Hypothalamus (tissue), 51 donors: ENCODE measurements around the gene AIP.
A peak's percentile ranks its signal among the peaks of the same experiment; 100 is the strongest.
"Not testable (repeated sequence)": the region's sequence is repeated elsewhere in the genome, so short reads cannot be mapped to it uniquely, and the experiment has no call there.

Experiments
- DNase-seq, 51 donors: peaks; one replicate each; lab custom pipeline; 2025; lab: John Stamatoyannopoulos, UW

AIP gene

DNA sequence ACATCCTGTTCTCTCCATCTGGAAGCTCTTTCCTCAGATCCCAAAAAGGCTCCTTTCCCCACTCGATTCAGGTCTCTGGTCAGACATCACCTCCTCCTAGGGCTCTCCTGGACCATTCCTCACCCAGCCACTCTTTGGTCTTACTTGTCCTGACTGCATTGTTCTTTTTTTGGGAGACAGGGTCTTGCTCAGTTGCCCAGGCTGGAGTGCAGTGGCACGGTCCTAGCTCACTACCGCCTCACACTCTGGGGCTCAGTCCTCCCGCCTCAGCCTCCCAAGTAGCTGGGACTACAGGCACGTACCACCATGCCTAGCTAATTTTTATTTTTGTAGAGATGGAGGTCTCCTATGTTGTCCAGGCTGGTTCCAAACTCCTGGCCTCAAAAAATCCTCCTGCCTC lies 37.3 kb upstream of the AIP start:
- no peak for DNase-seq

DNA sequence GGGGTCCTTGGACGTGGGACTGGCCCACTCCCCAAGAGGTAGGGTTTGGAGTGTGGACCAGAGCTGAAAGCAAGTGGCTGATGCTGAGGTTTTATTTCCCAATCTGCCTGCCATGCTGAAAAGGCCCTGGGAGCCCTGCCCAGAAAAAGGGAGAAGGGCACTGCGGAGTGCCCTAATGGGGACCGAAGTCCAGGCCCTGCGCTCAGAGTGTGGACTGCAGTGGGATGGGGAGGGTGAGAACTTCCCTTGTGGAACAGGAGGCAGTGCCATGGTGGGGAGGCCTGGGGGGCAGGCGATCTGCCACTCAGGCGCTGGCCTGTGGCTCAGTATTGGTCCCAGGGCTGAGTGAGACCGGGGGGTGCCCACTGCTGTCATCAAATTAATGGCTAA lies 34.6 kb upstream of the AIP start:
- no peak for DNase-seq

DNA sequence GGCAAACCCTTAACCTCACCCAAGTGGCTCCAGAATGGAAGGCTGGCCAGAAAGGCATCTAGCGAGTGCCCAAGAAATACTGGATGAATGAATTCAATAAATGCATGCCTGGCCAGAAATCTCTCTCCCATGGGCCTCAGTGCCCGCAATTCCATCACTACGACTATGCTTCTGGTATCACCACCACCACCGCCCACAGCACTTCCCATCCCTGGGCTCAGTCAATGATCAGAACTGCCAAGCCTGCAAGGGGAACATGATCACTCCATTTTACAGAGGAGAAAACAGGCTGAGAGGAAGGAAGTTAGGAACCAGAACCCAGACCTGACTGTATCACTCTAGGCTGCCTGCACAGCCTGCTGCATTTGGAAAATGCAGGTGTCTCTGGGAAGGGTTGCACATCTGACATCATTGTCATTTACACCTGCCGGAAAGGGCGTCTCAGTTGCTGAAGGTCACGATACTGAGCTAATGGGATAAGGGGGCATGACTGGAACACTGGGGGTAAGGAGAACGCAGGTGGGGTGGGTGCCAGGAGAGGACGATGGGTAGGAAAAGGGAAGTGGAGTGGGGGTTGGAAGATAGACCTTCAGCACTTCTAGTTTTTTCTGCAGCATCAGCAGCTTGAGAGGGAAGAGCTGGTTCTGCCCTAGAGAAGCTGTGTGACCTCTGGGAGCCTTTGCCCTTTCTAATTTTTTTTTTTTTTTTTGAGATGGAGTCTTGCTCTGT lies 33.5 kb upstream of the AIP start:
- no peak for DNase-seq

DNA sequence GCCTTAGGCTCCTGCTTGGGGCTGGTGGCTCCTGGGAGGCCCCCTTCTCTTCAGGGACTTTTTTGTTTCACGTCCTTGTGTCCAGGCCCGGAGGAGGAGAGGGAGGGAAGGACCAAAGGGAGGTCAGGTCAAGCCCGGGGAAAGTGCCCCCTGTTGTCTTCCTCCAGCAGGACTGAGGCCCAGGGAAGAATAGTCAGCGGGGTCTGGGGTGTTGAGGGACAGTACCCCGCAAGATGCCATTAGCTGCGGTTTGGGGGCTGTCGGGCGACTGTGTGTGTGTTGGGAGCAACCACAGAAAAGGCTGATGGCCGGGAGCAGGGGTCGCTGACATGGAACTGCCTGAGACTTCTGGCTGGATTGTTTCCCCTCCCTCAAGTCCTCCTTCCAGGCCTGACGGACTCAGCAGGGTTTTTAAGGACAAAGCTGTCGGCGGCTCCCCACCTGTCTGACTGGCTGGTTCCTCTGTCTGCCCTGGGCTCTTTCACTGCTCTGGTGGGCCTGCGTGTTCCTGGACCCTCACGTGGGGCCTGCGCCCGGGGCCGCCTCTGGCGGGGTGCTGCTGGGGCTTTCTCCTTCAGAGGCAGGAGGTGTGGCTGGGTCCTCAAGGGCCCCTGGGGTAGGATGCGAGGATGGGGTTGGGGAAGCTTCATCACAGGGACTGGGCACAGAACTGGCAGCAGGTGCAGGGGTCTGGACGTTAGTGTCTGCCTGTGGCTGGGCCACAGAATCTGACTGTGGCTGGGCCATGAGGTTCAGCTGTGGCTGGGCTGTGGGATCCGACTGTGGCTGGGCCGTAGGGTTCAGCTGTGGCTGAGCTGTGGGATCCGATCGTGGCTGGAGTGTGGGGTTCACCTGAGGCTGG lies 31.8 kb upstream of the AIP start:
- no peak for DNase-seq

DNA sequence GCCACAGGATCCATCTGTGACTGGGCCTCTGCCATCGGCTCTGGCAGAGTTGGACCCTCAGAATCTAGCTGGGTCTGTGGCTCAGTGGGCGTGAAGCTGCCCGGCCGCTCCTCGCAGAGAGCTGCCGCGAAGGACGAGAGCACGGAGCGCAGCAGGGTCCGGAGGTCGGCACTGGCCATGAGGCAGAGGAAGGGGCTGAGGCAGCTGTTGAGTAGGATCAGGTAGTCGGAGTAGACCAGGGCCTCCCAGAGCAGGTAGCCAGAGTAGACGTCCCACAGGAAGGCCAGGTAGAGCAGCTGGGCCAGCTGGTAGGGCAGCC lies 31.2 kb upstream of the AIP start:
- DNase-seq: no peak

DNA sequence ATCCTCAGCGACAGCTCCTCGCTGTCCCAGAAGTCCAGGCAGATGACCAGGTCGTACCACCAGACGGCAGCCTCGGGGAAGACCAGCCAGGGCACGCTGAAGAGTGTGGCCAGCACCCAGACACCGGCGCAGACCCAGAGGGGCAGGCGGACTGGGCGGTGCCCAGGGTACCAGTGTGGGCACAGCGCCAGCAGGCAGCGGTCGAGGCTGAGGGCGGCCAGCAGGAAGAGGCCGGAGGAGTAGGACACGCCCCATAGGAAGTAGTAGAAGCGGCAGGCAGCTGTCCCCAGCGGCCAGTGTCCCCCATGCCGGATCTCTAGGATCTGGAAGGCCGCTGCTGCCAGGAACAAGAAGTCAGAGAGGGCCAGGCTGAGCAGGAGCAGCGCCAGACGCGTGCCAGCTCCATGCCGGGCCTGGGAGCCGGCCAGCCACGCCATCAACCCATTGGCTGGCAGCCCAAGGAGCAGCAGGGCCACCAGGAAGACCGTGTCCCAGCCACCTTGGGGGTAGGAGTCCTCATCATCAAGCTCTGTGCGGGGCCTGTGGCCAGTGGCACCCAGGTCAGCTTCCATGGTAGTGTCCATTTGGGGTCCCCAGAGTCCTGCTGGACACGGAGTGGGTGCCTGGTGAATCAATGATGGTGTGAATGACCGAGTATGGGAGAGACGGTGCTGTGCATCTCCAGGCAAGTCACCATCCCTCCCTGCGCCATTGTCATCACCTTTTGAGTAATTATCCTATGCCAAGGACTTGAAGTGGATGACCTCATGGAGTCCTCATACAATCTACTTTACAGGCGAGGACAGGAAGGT lies 30.5 kb upstream of the AIP start, which contains the start of gene GPR152:
Gene GPR152, minus strand, starts transcription at position 589 of the 812 bp plus-strand sequence. Its CDS starts 5 bp downstream, at position 584.
- DNase-seq: peak in 9 of 51 donors; percentile 11 to 31 (median 22)

DNA sequence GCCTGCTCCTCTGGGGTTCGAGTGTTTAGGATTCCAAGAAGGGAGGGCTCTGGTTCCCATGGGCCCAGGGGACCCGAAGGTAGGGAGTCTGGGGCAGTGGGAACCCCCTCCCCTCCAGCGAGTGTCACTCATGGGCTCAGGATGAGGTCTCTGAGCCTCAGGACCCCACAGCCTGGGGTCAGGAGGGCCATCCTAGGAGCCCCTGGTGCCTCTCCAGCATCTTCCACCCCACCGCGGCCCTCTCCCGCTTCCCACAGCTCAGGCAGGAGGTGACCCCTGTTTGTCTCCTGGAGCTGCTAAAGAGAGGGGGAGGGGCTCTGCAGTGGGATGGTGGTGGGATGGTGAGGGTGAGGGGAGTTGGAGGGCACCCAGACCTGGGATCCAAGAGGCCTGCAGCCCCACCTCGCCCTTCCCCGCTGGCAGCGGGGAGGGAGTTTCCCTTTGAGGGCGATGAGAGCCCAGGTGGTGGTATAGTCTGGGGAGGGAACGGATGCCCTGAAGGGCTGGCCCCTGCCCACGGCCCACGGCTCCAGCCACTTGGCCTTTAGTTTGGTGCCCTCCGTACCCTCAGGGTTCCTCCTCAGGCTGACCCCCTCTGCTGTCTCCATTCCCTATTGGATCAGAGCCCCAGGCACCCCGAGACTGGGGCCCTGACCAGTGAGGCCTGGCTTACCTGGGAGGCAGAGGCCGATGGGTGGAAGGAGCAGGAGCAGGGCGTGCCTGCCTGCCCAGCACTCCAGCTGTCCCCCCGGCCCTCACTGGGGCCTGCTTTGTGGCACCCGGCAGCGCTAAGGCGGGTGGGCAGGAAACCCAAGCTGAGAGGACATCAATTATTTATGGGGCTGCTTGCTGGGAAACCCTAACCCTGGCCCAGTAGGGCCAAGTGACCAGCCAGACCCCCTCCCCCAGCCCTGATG lies 28.8 kb upstream of the AIP start:
- no peak for DNase-seq

DNA sequence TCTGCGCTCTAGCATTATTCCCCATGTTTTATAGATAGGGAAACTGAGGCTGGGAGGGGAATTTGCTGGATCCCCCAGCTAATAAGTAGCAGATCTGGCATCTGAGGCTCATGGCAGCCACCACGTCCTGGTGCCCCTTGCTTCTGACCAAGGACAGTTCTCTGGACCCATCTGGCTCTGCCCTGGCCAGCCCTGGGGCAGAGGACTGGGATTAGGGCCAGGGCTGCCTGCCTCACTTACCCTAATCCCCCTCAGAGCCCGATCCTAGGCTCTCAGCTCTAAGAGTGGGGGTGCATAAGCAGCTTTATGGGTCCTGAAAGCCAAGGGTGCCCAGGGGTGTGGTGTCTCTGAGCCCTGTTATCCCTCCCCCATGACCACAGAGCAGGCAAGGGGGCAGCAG lies 27.8 kb upstream of the AIP start, which contains the start of gene CABP4:
Gene CABP4, plus strand, starts transcription at position 301 of the 400 bp plus-strand sequence. Its CDS starts 70 bp downstream, at position 371.
- no peak for DNase-seq

DNA sequence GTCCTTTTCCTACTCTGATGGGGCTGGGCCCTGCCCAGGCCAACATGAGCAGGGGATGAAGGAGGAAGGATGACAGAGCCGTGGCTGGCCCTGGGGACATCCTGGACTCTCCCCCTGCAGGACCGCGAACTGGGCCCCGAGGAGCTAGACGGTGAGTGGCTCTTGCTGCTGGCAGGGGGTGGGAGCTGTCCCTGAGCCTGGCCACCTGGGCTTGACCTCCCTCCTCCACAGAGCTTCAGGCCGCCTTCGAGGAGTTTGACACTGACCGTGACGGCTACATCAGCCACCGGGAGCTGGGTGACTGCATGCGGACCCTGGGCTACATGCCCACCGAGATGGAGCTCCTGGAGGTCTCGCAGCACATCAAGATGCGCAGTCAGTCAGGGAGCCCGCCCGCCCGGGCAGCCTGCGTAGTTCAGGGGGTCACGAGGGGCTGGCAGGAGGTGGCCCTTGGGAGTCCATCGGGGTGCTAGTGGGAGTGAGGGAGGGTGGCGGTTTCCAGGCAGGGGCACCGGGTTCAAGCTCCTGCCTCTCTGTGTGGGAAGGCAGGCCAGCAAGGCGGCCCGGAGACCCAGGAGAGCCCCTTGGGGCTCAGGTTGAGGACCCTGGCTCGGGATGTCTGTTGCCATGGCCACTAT lies 26.6 kb upstream of the AIP start:
- no peak for DNase-seq

DNA sequence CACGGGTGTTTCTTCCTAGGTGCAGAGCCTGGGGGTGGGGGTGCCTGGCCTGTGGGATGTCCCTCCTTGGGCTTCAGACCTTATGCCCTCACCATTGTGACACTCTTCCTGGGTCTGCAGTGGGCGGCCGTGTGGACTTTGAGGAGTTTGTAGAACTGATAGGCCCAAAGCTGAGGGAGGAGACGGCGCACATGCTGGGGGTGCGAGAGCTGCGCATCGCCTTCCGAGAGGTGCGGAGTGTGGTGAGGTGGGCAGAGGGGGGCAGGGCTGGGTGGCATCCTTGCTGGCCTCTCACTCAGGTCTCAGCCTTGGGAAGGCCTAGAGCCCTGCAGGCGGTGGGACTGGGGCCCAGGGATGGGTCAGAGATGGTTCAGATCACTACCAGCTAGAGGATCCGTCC lies 25.4 kb upstream of the AIP start:
- no peak for DNase-seq

DNA sequence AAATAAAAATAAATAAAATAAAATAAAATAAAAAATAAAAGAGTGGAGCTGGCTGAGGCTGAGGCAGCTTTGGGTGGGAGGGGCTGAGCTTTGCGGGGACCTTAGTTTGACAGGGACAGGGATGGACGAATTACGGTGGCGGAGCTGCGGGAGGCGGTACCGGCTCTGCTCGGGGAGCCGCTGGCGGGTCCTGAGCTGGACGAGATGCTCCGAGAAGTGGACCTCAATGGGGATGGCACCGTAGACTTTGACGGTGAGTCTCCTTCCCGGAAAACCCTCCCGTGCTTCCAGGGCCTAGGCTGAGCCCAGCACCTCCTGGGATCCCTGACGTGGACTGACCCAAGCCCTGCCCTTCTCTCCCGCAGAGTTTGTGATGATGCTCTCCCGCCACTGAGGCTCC lies 24.6 kb upstream of the AIP start:
- no peak for DNase-seq

DNA sequence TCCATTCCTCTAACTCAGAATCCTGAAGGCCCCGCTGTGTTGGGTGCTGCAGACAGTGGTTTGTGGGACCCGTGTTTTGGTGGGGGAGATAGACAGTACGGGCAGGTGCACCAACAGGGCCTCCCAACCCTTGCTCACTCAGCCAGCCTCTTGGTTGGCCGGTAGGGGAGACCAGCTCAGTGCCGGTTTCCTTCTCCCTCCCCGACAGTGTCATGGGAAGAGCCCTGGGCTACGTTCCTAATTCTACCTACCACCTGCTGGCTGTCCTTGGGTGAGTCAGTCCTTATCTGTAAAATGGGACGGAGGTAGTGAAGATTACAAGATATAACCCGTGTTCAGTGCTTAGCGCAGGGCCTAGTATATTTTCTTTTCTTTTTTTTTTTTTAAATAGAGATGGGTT lies 19.6 kb upstream of the AIP start:
- no peak for DNase-seq

DNA sequence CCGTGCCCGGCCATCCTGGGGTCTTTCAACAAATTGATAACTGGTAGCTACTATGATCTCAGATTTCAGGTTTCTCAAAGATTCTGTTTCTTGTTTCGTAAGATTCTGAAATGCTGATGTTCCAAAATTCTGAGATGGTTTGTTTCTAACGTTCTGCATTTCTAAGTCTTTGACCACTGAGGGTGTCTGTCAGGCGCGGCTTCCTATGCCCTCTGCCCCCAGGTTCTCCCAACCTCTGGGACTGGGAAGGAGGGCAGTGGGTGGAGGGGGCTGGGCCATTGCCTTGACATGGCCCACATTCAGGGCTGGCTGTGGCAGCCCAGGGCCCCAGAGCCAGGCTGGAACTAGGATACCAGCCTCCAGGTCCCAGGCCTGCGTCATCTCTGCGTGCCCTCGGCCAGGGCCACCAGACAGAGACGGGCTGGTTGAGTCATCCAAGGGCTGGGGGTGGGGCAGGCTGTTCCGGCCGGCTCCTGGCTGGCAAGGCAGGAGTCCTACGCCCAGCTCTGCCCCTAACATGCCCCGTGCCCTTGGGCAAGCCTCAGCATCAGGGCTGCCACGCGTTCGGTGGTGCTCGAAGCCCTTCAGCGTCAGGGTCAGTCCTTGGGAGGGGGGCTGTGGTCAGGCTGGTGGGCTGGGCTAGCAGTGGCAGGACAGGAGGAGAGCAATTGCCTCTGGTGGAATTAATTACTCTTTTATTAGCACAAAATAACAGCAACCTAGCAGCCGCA lies 19.0 kb upstream of the AIP start:
- DNase-seq: peak in 19 of 51 donors; percentile 7 to 73 (median 48)

DNA sequence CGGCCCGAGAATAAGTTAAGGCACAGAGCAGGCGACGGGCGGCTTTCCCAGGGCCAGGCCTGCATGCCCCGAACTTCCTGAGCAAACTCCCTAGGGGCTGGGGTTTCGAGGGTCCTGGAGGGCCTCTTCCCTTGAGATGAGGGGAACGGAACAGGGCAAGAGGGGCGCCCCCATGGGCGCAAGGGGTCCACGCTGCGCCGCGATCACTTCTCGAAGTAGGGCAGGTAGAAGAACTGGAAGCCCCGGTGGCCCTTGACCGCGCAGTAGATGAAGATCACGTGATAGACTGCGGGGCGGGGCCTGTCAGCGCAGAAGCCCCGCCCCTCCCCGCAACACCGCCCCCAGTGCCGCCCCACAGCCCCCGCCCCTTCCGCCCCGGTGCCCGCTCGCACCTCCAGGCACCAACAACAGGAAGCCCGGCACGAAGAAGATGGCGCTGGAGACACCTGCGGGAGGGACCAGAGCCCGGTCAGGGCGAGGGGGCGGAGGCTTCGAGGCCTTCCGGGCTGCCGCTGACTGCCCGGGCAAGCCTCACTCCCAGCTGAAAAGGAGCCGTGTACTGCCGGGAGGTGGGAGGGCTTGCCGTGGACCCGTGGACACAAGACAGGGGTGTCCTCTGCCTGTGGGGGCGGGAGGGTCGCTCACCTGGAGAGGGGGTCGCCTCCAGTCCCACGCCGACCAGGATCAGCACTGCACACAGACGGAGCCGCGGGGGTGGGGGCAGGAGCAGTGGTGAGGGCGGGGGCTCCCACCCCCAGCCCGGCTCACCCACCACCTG lies 18.2 kb upstream of the AIP start:
- DNase-seq: peak in 47 of 51 donors; percentile 36 to 89 (median 71)

DNA sequence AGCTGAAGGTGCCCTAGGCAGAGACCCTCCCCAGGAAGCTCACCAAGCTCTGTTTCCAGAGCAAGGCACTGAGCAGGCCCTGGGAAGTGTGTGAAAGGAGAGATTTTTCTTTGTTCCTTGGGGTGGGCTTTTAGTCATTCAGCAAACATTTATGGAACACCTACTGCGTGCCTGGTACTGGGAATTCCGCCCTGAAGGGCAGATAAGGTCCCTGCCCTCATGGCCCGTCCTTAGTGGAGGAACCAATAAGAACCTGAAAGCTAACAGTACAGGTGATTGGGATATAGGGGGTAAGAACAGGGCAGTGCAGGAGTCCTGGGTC lies 17.7 kb upstream of the AIP start:
- no peak for DNase-seq

DNA sequence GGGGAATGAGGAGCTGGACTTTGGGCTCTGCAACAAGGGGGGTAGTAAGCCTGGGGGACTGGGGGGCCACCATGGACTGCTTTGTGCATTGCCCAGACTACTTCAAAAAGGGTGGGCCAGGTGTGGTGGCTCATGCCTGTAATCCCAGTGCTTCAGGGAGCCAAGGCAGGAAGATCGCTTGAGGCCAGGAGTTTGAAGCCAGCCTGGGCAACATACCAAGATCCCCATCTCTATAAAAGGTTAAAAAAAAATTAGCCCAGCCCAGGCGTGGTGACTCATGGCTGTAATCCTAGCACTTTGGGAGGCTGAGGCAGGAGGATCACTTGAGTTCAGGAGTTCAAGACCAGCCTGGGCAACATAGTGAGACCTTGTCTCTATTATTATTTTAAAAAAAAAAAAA lies 17.3 kb upstream of the AIP start:
- DNase-seq: not testable (repeated sequence)

DNA sequence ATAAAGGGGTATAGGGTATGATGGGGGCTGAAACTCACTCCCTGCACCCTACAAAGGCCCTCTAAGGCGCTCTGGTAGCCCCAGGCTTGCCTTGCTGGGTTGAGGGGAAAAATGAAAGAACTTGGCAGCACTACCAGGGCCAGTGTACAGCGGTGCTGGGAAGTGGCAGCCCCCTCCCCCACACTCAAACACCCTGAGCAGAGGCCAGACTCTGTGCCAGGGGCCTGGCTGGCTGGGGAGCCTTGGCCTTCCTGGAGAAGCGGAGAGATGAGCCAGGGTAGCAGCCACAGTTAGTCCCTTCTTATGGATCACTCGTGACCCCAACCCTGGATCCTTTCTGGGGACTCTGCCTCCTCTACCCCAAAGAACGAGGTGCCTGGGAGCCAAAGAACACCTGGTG lies 16.5 kb upstream of the AIP start:
- peak in 16 of 51 donors; percentile 12 to 47 (median 23) for DNase-seq
